Adipocyte (in vitro differentiated cells): ENCODE measurements around the gene SERTM1.
A peak's percentile ranks its signal among the peaks of the same experiment; 100 is the strongest.

Experiments
- DNase-seq: peaks from one replicate; pipeline ENCODE4 v3.0.0-alpha.2; 2015; ENCODE audit warnings: low read depth
- H3K27me3 ChIP-seq: replicated peaks from 2 replicates; pipeline ENCODE4 v1.7.0; 2013; ENCODE audit warnings: mild to moderate bottlenecking, low read length, moderate library complexity; ENCODE audit not compliant: control insufficient read depth, insufficient read depth
- H3K36me3 ChIP-seq: 2 replicates; pipeline ENCODE4 v1.7.0; 2013; ENCODE audit warnings: low read length, mild to moderate bottlenecking, moderate library complexity; ENCODE audit not compliant: control insufficient read depth, insufficient read depth, severe bottlenecking
- H3K4me1 ChIP-seq: 2 replicates; pipeline ENCODE4 v1.7.0; 2013; ENCODE audit warnings: mild to moderate bottlenecking, low read length, moderate library complexity; ENCODE audit not compliant: control insufficient read depth, insufficient read depth
- H3K4me3 ChIP-seq: 2 replicates; pipeline ENCODE4 v1.7.0; 2013; ENCODE audit warnings: mild to moderate bottlenecking, low read length, moderate library complexity
- H3K9ac ChIP-seq: 2 replicates; pipeline ENCODE4 v1.7.0; 2013; ENCODE audit warnings: mild to moderate bottlenecking, low read length, moderate library complexity
- H3K9me3 ChIP-seq: 2 replicates; pipeline ENCODE4 v1.7.0; 2013; ENCODE audit warnings: mild to moderate bottlenecking, low read length, moderate library complexity; ENCODE audit not compliant: control insufficient read depth

Gene SERTM1

GRCh38 chr13:36675213-36675536, 1.4 kb downstream of the SERTM1 start:
- Histone ChIP-seq H3K4me1 (peaks cover 8% of the 10 kb centered on the region), H3K9me3 (no peaks in the 10 kb centered on the region), H3K36me3 (no peaks in the 10 kb centered on the region), H3K27me3 (peaks cover 58% of the 10 kb centered on the region), H3K4me3 (no peak overlapping the region), H3K9ac (no peak overlapping the region)
- no peak for DNase-seq

- no peak for DNase-seq
- H3K9ac ChIP-seq, result no peak overlapping the region
Observed at GRCh38 chr13:36680913-36681312, 7.1 kb downstream of the SERTM1 start.

GRCh38 chr13:36681894-36682624, 8.2 kb downstream of the SERTM1 start:
- H3K9me3 ChIP-seq, result no peaks in the 10 kb centered on the region
- H3K4me3 ChIP-seq, result no peak overlapping the region
- DNase-seq, result no peak
- peaks cover 3% of the 10 kb centered on the region for H3K27me3 ChIP-seq
- H3K4me1 ChIP-seq, result no peaks in the 10 kb centered on the region
- H3K36me3 ChIP-seq, result no peaks in the 10 kb centered on the region
- no peak overlapping the region for H3K9ac ChIP-seq

More at GRCh38 chr13:36680913-36681312, 7.1 kb downstream of the SERTM1 start:
- H3K36me3 ChIP-seq, result no peaks in the 10 kb centered on the region
- peaks cover 13% of the 10 kb centered on the region for H3K27me3 ChIP-seq
- H3K4me3 ChIP-seq, result no peak overlapping the region
- no peaks in the 10 kb centered on the region for H3K4me1 ChIP-seq
- no peaks in the 10 kb centered on the region for H3K9me3 ChIP-seq

- DNase-seq, result no peak
- Histone ChIP-seq H3K9me3 (no peaks in the 10 kb centered on the region), H3K36me3 (no peaks in the 10 kb centered on the region), H3K4me1 (no peaks in the 10 kb centered on the region), H3K9ac (no peak overlapping the region), H3K4me3 (no peak overlapping the region), H3K27me3 (no peaks in the 10 kb centered on the region)
Observed at GRCh38 chr13:36683701-36684100, 9.9 kb downstream of the SERTM1 start.

- H3K36me3 ChIP-seq, result no peaks in the 10 kb centered on the region
- H3K27me3 ChIP-seq, result no peaks in the 10 kb centered on the region
- no peak overlapping the region for H3K4me3 ChIP-seq
- H3K9ac ChIP-seq, result no peak overlapping the region
- DNase-seq, result peak; percentile 44
- no peaks in the 10 kb centered on the region for H3K9me3 ChIP-seq
- H3K4me1 ChIP-seq, result no peaks in the 10 kb centered on the region
Observed at GRCh38 chr13:36685927-36686326, 12.1 kb downstream of the SERTM1 start.

- no peak overlapping the region for H3K4me3 ChIP-seq
- no peaks in the 10 kb centered on the region for H3K36me3 ChIP-seq
- peaks cover 46% of the 10 kb centered on the region for H3K27me3 ChIP-seq
- H3K9ac ChIP-seq, result no peak overlapping the region
- no peaks in the 10 kb centered on the region for H3K4me1 ChIP-seq
- H3K9me3 ChIP-seq, result no peaks in the 10 kb centered on the region
- no peak for DNase-seq
Observed at GRCh38 chr13:36696410-36697010, 22.7 kb downstream of the SERTM1 start.

GRCh38 chr13:36700170-36700569, 26.4 kb downstream of the SERTM1 start:
- no peaks in the 10 kb centered on the region for H3K4me1 ChIP-seq
- H3K4me3 ChIP-seq, result no peak overlapping the region
- no peaks in the 10 kb centered on the region for H3K36me3 ChIP-seq
- H3K9ac ChIP-seq, result no peak overlapping the region
- no peak for DNase-seq
- peaks cover 21% of the 10 kb centered on the region for H3K27me3 ChIP-seq
- H3K9me3 ChIP-seq, result no peaks in the 10 kb centered on the region

GRCh38 chr13:36706755-36707154, 32.9 kb downstream of the SERTM1 start:
- Histone ChIP-seq H3K9ac (no peak overlapping the region), H3K9me3 (no peaks in the 10 kb centered on the region), H3K4me1 (peaks cover 4% of the 10 kb centered on the region), H3K27me3 (no peaks in the 10 kb centered on the region), H3K36me3 (no peaks in the 10 kb centered on the region), H3K4me3 (no peak overlapping the region)
- DNase-seq, result peak; percentile 83

- peak; percentile 74 for DNase-seq
- Histone ChIP-seq H3K9ac (no peak overlapping the region), H3K4me3 (no peak overlapping the region), H3K27me3 (no peaks in the 10 kb centered on the region), H3K36me3 (no peaks in the 10 kb centered on the region), H3K9me3 (no peaks in the 10 kb centered on the region), H3K4me1 (peaks cover 16% of the 10 kb centered on the region)
Observed at GRCh38 chr13:36709136-36709890, 35.5 kb downstream of the SERTM1 start.

- Histone ChIP-seq H3K36me3 (no peaks in the 10 kb centered on the region), H3K27me3 (no peaks in the 10 kb centered on the region), H3K9ac (no peak overlapping the region), H3K4me3 (no peak overlapping the region), H3K9me3 (no peaks in the 10 kb centered on the region), H3K4me1 (peaks cover 16% of the 10 kb centered on the region)
- DNase-seq, result peak; percentile 18
Observed at GRCh38 chr13:36710396-36710795, 36.6 kb downstream of the SERTM1 start.

- H3K36me3 ChIP-seq, result no peaks in the 10 kb centered on the region
- no peak for DNase-seq
- no peak overlapping the region for H3K9ac ChIP-seq
- H3K4me1 ChIP-seq, result peaks cover 20% of the 10 kb centered on the region
- H3K4me3 ChIP-seq, result peak overlapping the region; percentile 63
- no peaks in the 10 kb centered on the region for H3K27me3 ChIP-seq
- H3K9me3 ChIP-seq, result no peaks in the 10 kb centered on the region
Observed at GRCh38 chr13:36712290-36712689, 38.5 kb downstream of the SERTM1 start.
